Measurements from ENCODE around the gene ADGRG3. TPM values are rescaled to one million over a fixed set of nuclear protein-coding genes. Genes with fewer than 3 reads are reported as not detected.

ADGRG3 gene
- total and polyA plus RNA-seq, 9 of the 15 experiments (the other 6 are each of a cell fraction or from before 2014, with no cell fraction given), result 0.09 to 0.52 (median 0.14) TPM; not detected in 3

GRCh38 chr16:57667526-57668262 is 412 bp upstream of the ADGRG3 start (continued):
- TF ChIP-seq CHD7 (IDR thresholded peaks at IDR 0.05; ENCODE audit: low read depth, low read length) (no peak), ZNF830 (CRISPR knock-in tag; IDR thresholded peaks at IDR 0.05) (no peak), ZNF354B (CRISPR knock-in tag; IDR thresholded peaks at IDR 0.05) (no peak), NFIX (CRISPR knock-in tag; IDR thresholded peaks at IDR 0.05; ENCODE audit: low read depth) (peak; percentile 15; the same call in 1 of the 2 replicates), ATF7 (IDR thresholded peaks at IDR 0.05) (peak; percentile 98), HMG20A (CRISPR knock-in tag; conservative IDR thresholded peaks at IDR 0.05) (no peak), TOE1 (IDR thresholded peaks at IDR 0.05; ENCODE audit: borderline replicate concordance) (peak; percentile 30; the same call in 1 of the 2 replicates), TOE1 (CRISPR knock-in tag; IDR thresholded peaks at IDR 0.05; ENCODE audit: borderline replicate concordance, low read depth) (no peak), ZNF584 (CRISPR knock-in tag; IDR thresholded peaks at IDR 0.05; ENCODE audit: low read depth) (peak; percentile 94), ZNF644 (tag; IDR thresholded peaks at IDR 0.05; ENCODE audit: low read depth) (peak; percentile 74; the same call in 1 of the 2 replicates), GTF2E2 (tag; IDR thresholded peaks at IDR 0.05) (peak; percentile 91), SMARCA5 (IDR thresholded peaks at IDR 0.05) (peak; percentile 29; the same call in 1 of the 2 replicates), PBX2 (CRISPR knock-in tag; IDR thresholded peaks at IDR 0.05; ENCODE audit: low read depth) (no peak), PBX2 (tag; conservative IDR thresholded peaks at IDR 0.05; ENCODE audit: low read depth) (peak; percentile 66), EHMT2 (IDR thresholded peaks at IDR 0.05) (no peak)
